Small intestine (tissue), 7 donors: Measurements from ENCODE around the gene GAS2L3. TPM values are rescaled to one million over a fixed set of nuclear protein-coding genes. Genes with fewer than 3 reads are reported as not detected.
"Not testable (repeated sequence)": the region's sequence is repeated elsewhere in the genome, so short reads cannot be mapped to it uniquely, and the experiment has no call there.

ENCODE experiments used
- DNase-seq, 2 donors: peaks; one replicate each; pipeline versions ENCODE4 v3.0.0 to v3.0.0-alpha.2; 2013
- FAIRE-seq: peaks from 2 replicates; lab custom pipeline; 2012; peaks lifted over from hg19 to GRCh38; lab: Jason Lieb, UNC
- H3K27ac ChIP-seq, 3 donors: one replicate each; pipeline ENCODE4 v1.5.1; 2013; ENCODE audit warnings: low read length in 2 of 3, mild to moderate bottlenecking in 2 of 3, control low read depth in 1 of 3, inconsistent platforms in 1 of 3, low read depth in 1 of 3, moderate library complexity in 1 of 3
- H3K27me3 ChIP-seq, 3 donors: one replicate each; pipeline ENCODE4 v1.6.1; 2013; ENCODE audit warnings: low read length in 3 of 3, inconsistent platforms in 1 of 3; ENCODE audit not compliant: control insufficient read depth in 3 of 3, insufficient read depth in 3 of 3
- H3K36me3 ChIP-seq, 3 donors: one replicate each; pipeline ENCODE4 v1.6.1; 2013; ENCODE audit warnings: low read length in 3 of 3, inconsistent platforms in 1 of 3, low read depth in 1 of 3, mild to moderate bottlenecking in 1 of 3, moderate library complexity in 1 of 3; ENCODE audit not compliant: control insufficient read depth in 3 of 3, insufficient read depth in 2 of 3
- H3K4me1 ChIP-seq, 3 donors: one replicate each; pipeline ENCODE4 v1.6.1; 2013; ENCODE audit warnings: low read length in 2 of 3, inconsistent platforms in 1 of 3, low read depth in 1 of 3, mild to moderate bottlenecking in 1 of 3, moderate library complexity in 1 of 3; ENCODE audit not compliant: control insufficient read depth in 3 of 3, insufficient read depth in 2 of 3
- H3K4me3 ChIP-seq, 3 donors: one replicate each; pipeline ENCODE4 v1.5.1; 2013; ENCODE audit warnings: low read length in 3 of 3, control low read depth in 1 of 3, inconsistent platforms in 1 of 3, low read depth in 1 of 3, mild to moderate bottlenecking in 1 of 3, moderate library complexity in 1 of 3
- H3K9me3 ChIP-seq, 2 donors: one replicate each; pipeline ENCODE4 v1.6.1; 2013; ENCODE audit warnings: low read depth in 1 of 2, low read length in 1 of 2; ENCODE audit not compliant: control insufficient read depth in 2 of 2, insufficient read depth in 1 of 2
- WGBS, 3 donors: extraction: QIAGEN DNeasy Blood & Tissue Kit; methylation state at CpG; one replicate each; pipeline ENCODE4 v1.1.7; 2013; 5-methylcytosine and 5-hydroxymethylcytosine counted together
- polyA plus RNA-seq, 4 donors: library from polyadenylated mRNA; stranded (reverse) in 3 of 4; unstranded in 1 of 4; fragments of 200-250 nt in 3 of 4; fragments of 120-200 nt in 1 of 4; gene quantifications; one replicate each; pipeline versions ENCODE4 v1.2.1 to v1.2.3, GENCODE V29; 2013
- donor health status: healthy with polysubstance abuse.
- donor health status: control.
- donor health status: control.
- donor health status: Bipolar disorder and iron deficiency.
- donor health status: healthy.

The GAS2L3 gene
- polyA plus RNA-seq, 4 donors, result 2.2 to 37.4 (median 4.5) TPM

DNA sequence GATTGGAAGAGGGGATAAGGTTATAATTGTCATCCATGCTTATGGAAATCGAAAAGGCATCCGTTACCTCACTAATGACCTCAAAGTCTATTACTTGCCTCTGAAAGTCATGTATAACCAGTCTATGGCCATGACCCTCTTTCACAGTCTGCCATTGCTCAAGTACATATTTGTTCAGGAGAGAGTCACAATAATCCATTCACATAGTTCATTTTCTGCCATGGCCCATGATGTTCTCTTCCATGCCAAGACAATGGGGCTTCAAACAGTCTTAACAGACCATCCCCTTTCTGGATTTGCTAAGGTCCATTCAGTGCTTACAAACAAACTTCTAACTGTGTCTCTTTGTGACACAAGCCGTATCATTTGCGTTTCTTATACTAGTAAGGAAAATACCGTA is 5.4 kb downstream of the GAS2L3 start:
- WGBS, 3 donors, result 95 to 97% (median 96%) methylated on average over 5 of the region's 5 CpGs
- H3K9me3 ChIP-seq, result peaks cover 0 to 16% of the 10 kb centered on the region in 2 donors
- H3K27me3 ChIP-seq, result no peaks in the 10 kb centered on the region
- peaks cover 0 to 5% (median 0%) of the 10 kb centered on the region in 3 donors for H3K4me1 ChIP-seq
- no peak overlapping the region for H3K27ac ChIP-seq
- DNase-seq (no peak), FAIRE-seq (no peak)
- no peak overlapping the region for H3K4me3 ChIP-seq
- peaks cover 0 to 3% (median 0%) of the 10 kb centered on the region in 3 donors for H3K36me3 ChIP-seq

DNA sequence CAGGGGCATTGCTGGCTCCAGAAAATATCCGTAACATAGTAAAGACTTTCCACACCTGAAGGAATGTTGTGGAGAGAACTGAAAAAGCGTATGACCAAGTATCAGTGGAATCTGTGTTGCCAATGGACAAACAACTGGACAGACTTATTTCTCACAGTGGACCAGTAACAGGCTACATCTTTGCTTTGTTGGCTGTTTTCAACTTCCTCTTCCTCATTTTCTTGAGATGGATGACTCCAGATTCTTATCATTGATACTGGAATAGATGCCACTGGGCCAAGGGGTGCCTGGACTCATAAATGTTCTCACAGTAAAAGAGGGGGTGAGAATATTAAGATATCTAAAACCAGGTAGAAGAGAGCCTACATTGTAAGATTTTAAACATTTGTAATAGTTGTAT is 6.4 kb downstream of the GAS2L3 start:
- Histone ChIP-seq H3K4me1 (no peaks in the 10 kb centered on the region), H3K27ac (no peak overlapping the region), H3K9me3 (peaks cover 0 to 16% of the 10 kb centered on the region in 2 donors), H3K27me3 (no peaks in the 10 kb centered on the region), H3K36me3 (peaks cover 0 to 3% (median 0%) of the 10 kb centered on the region in 3 donors), H3K4me3 (no peak overlapping the region)
- DNase-seq (no peak), FAIRE-seq (no peak)
- WGBS, 3 donors, result 47 to 87% (median 66%) methylated on average over 2 of the region's 2 CpGs

DNA sequence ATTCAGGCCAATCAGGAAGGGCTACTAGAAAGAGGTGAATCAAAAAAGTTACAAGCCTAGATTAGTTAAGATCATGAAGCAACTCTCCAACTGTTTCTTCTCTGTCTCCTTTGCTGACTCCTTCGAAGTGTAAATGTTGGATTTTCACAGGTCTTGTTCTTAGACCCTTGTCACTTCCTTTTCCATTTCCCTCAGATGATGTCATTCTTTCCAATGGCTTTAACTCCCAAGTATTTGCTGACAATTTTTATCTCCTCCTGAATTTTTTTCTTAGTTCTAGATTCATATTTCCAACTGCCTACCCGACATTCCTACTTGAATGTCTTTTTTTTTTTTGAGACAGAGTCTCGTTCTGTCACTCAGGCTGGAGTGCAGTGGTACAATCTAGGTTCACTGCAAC is 10.8 kb downstream of the GAS2L3 start:
- FAIRE-seq (no peak), DNase-seq (no peak)
- Histone ChIP-seq H3K27ac (no peak overlapping the region), H3K9me3 (peaks cover 0 to 37% of the 10 kb centered on the region in 2 donors), H3K4me1 (no peaks in the 10 kb centered on the region), H3K36me3 (no peaks in the 10 kb centered on the region), H3K4me3 (no peak overlapping the region), H3K27me3 (no peaks in the 10 kb centered on the region)
- WGBS, 3 donors, result 78 to 94% (median 88%) methylated on average over 3 of the region's 3 CpGs

DNA sequence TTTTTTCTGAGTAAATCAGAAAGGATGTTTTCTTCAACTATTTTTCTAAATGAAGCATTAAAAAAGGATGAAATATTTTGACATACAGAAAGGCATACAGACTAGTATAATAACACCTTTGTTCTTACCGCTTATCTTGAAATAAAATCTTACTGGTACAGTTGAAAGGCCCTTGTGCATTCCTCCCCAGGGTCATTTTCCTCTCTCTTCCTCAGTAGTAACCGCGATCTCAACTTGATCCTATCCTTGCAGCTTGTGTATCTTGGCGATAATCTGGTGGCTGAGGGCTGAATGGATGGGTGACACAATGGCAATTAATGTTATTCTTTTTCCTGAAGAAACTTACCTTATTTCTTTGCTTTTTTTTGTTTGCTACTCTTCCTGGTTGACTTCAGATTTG is 18.5 kb downstream of the GAS2L3 start:
- 89 to 93% (median 93%) methylated on average over 4 of the region's 4 CpGs for WGBS, 3 donors

DNA sequence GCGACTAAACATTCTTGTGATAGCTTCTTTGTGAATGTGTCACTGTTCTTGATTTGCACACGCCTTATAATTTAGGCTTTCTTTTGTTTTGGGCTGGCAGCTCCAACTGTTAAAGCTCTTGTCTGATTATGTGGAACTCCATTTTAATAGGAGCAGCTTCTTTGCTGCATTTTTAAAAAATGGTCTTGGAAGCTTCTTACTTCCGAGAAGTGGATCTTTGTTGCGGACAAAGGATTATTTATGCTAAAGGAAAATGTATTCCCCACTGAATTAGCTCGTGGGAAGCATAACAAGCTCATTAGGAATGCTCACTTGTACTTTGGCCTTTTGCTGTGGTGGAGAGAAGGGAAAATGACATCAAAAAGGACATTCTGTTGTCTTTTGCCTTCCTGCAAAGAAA is 20.0 kb downstream of the GAS2L3 start:
- FAIRE-seq, result no peak
- H3K4me1 ChIP-seq, result peaks cover 0 to 4% (median 0%) of the 10 kb centered on the region in 3 donors
- no peak overlapping the region for H3K27ac ChIP-seq
- peak; percentile 22 to 40 for DNase-seq
- 24 to 37% (median 30%) methylated on average over 5 of the region's 5 CpGs for WGBS, 3 donors
- H3K9me3 ChIP-seq, result peaks cover 0 to 6% of the 10 kb centered on the region in 2 donors
- no peaks in the 10 kb centered on the region for H3K27me3 ChIP-seq
- H3K36me3 ChIP-seq, result no peaks in the 10 kb centered on the region
- peak overlapping the region in 1 of 3 donors; percentile 5 for H3K4me3 ChIP-seq

More for the DNA sequence above, 18.5 kb downstream of the GAS2L3 start:
- no peak for DNase-seq
- Histone ChIP-seq H3K27ac (no peak overlapping the region), H3K4me1 (peaks cover 0 to 4% (median 0%) of the 10 kb centered on the region in 3 donors), H3K4me3 (no peak overlapping the region), H3K27me3 (no peaks in the 10 kb centered on the region), H3K36me3 (no peaks in the 10 kb centered on the region), H3K9me3 (peaks cover 0 to 15% of the 10 kb centered on the region in 2 donors)
- FAIRE-seq, result no peak

DNA sequence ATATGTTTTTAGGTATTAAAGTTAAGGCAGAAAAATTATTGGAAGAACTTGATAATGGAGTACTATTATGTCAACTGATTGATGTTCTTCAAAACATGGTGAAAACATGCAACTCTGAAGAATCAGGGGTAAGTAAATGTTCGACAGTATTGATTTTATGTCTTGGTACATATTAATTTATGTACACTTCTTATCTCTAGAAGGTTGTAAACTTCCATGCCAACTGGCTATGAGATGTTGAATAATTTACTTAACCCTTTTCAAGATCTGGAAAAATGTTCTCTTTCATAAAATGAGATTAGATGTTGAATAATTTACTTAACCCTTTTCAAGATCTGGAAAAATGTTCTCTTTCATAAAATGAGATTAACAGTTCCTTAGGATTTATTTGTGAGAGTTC is 28.1 kb downstream of the GAS2L3 start:
- Histone ChIP-seq H3K36me3 (peaks cover 0 to 3% (median 0%) of the 10 kb centered on the region in 3 donors), H3K4me1 (no peaks in the 10 kb centered on the region), H3K27ac (no peak overlapping the region), H3K4me3 (no peak overlapping the region), H3K27me3 (no peaks in the 10 kb centered on the region), H3K9me3 (no peaks in the 10 kb centered on the region)
- DNase-seq (peak in 1 of 2 donors; percentile 57), FAIRE-seq (peak; percentile 91)
- 15 to 70% (median 24%) methylated on average over 1 of the region's 1 CpG for WGBS, 3 donors

DNA sequence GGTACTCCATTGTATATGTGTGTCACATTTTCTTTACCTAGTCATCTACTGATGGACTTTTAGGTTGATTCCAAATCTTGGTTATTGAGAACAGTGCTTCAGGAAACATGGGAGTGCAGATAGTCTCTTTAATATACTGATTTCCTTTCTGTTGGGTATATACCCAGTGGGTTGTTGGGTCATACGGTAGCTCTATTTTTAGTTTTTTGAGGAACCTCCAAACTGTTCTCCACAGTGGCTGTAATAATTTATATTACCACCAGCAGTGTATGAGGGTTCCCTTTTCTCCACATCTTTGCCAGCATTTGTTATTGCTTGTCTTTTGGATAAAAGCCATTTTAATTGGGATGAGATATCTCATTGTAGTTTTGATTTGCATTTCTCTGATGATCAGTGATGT is 29.5 kb downstream of the GAS2L3 start:
- FAIRE-seq, result not testable (repeated sequence)

DNA sequence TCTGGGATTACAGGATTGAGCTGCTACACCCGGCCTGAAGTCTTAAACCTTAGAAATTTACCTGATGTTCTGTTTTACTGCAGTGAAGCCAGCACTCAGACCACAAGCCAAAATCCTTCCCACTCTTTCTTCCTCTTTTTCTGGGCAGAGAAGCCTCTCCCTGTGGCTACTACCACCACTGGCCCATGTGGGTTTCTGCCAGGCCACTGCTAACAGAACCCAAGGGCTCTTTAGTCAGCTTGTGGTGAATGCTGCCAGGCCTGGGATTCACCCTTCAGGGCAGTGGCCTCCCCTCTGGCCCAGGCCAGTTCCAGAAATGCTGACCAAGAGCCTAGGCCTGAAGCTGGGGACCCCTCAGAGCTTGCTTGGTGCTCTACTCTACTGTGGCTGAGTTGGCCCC is 35.3 kb downstream of the GAS2L3 start:
- peaks cover 0 to 8% (median 3%) of the 10 kb centered on the region in 3 donors for H3K4me1 ChIP-seq
- 69 to 100% (median 84%) methylated on average over 1 of the region's 1 CpG for WGBS, 3 donors
- no peak overlapping the region for H3K27ac ChIP-seq
- peaks cover 0 to 12% (median 0%) of the 10 kb centered on the region in 3 donors for H3K36me3 ChIP-seq
- FAIRE-seq, result no peak
- no peak overlapping the region for H3K4me3 ChIP-seq
- H3K27me3 ChIP-seq, result no peaks in the 10 kb centered on the region
- no peak for DNase-seq
- no peaks in the 10 kb centered on the region for H3K9me3 ChIP-seq

More for the DNA sequence above, 29.5 kb downstream of the GAS2L3 start:
- not testable (repeated sequence) for H3K27ac ChIP-seq, DNase-seq, H3K27me3 ChIP-seq, H3K4me3 ChIP-seq, H3K36me3 ChIP-seq, H3K9me3 ChIP-seq, H3K4me1 ChIP-seq
- 68 to 86% (median 78%) methylated on average over 1 of the region's 1 CpG for WGBS, 3 donors
